ENCODE measurements around the gene TSTD1. TPM values are rescaled to one million over a fixed set of nuclear protein-coding genes. Genes with fewer than 3 reads are reported as not detected.
"Not testable (repeated sequence)": the region's sequence is repeated elsewhere in the genome, so short reads cannot be mapped to it uniquely, and the experiment has no call there.

TSTD1 gene
- total and polyA plus RNA-seq, 2 experiments from 2014 or later = not detected

DNA sequence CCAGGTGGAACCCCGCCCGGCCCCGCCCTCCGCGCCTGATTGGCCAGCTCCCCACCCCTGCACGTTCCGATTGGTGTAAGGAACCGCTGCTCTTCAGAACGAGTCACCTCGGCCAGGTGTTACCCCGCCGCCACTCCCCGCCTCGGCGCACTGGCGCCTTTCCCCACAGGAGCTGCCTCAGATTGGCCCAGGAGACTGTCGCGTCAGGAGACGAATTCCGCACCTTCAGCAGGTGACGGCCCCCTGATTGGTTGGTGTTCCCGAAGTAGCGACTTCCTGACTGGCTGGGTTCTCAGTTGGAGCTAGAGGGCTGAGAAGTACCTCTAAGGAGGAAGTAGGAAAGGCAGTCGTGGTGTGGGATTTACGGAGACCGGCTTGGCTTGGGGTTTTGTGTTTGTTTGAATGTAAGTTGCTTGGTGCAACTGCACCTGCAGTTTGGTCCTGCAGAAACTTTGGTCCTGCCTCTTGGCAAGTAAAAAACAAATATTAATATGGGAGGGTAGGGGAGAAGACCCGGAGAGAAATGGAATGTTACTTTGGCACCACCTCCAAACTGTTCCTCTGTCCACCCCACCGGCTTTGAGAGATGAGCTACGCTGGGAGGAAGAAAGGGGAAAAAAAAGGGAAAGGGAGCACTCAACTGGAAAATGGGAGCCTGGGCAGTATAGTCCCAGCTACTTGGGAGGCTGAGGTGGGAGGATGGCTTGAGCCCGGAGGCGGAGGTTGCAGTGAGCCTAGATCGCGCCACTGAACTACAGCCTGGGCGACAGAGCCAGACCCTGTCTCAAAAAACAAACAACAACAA, 17.4 kb downstream of the TSTD1 start:
- Histone ChIP-seq H3K4me2 (ENCODE audit: unreplicated experiment) (peak overlapping the region; percentile 86), H3K9me2 (ENCODE audit: insufficient read depth) (no peaks in the 10 kb centered on the region), H3K36me3 (ENCODE audit: low read depth) (no peaks in the 10 kb centered on the region), H3K27ac (no peak overlapping the region), H2AFZ (peak overlapping the region; percentile 80), H3F3A (ENCODE audit: insufficient read depth) (peaks cover 9% of the 10 kb centered on the region; the same call in 1 of the 2 replicates), H3K79me2 (ENCODE audit: insufficient read depth) (no peaks in the 10 kb centered on the region), H4K20me1 (ENCODE audit: insufficient read depth) (no peaks in the 10 kb centered on the region), H3K9me3 (ENCODE audit: low read depth) (no peaks in the 10 kb centered on the region), H3K4me1 (ENCODE audit: insufficient read depth) (peaks cover 8% of the 10 kb centered on the region; the same call in 1 of the 2 replicates), H3K4me3 (peak overlapping the region; percentile 73), H3K9ac (no peak overlapping the region), H3K27me3 (replicated peaks; ENCODE audit: insufficient read depth) (peaks cover 16% of the 10 kb centered on the region)
- WGBS, 2 experiments (ENCODE audit: low coverage in 1 of 2, low lambda C conversion rate in 2 of 2, missing lambda C conversion rate in 2 of 2) = 18 to 21% methylated on average over 26 to 31 of the region's 34 CpGs
- in situ Hi-C loops (cut with MboI) = no loop called here
- no peak for TF ChIP-seq EZH2 (IDR thresholded peaks at IDR 0.05; ENCODE audit: insufficient read depth, poor library complexity, severe bottlenecking)
- TF ChIP-seq EZH2phosphoT487 (IDR thresholded peaks at IDR 0.05; ENCODE audit: insufficient read depth, low read depth) = no peak
- DNase-seq = peak; percentile 45

- WGBS, 2 experiments (ENCODE audit: low coverage in 1 of 2, low lambda C conversion rate in 2 of 2, missing lambda C conversion rate in 2 of 2) = 2 to 3% methylated on average over 34 to 36 of the region's 36 CpGs
- peak; percentile 45 for DNase-seq
- Histone ChIP-seq H3F3A (ENCODE audit: insufficient read depth) (peaks cover 9% of the 10 kb centered on the region; the same call in 1 of the 2 replicates), H3K9me2 (ENCODE audit: insufficient read depth) (no peaks in the 10 kb centered on the region), H3K4me1 (ENCODE audit: insufficient read depth) (peaks cover 8% of the 10 kb centered on the region; the same call in 1 of the 2 replicates), H3K79me2 (ENCODE audit: insufficient read depth) (no peaks in the 10 kb centered on the region), H3K4me3 (peak within 1 kb of the TSS; percentile 73), H4K20me1 (ENCODE audit: insufficient read depth) (no peaks in the 10 kb centered on the region), H3K4me2 (ENCODE audit: unreplicated experiment) (peak within 1 kb of the TSS; percentile 86), H3K27ac (no peak within 1 kb of the TSS), H3K27me3 (replicated peaks; ENCODE audit: insufficient read depth) (peaks cover 16% of the 10 kb centered on the region), H3K9me3 (ENCODE audit: low read depth) (no peaks in the 10 kb centered on the region), H2AFZ (peak within 1 kb of the TSS; percentile 80), H3K36me3 (ENCODE audit: low read depth) (no peaks in the 10 kb centered on the region), H3K9ac (no peak within 1 kb of the TSS)
- in situ Hi-C loops (cut with MboI) = no loop called here
- TF ChIP-seq EZH2 (IDR thresholded peaks at IDR 0.05; ENCODE audit: insufficient read depth, poor library complexity, severe bottlenecking) (no peak), EZH2phosphoT487 (IDR thresholded peaks at IDR 0.05; ENCODE audit: insufficient read depth, low read depth) (no peak)
Measured at GRCh38 chr1:161020509-161021164, 18.1 kb downstream of the TSTD1 start, which contains the start of gene F11R. Gene F11R (minus strand): TSS chr1:161021152. CDS start chr1:161021073, 79 bp downstream.

- Histone ChIP-seq H3K9me2 (ENCODE audit: insufficient read depth) (no peaks in the 10 kb centered on the region), H4K20me1 (ENCODE audit: insufficient read depth) (no peaks in the 10 kb centered on the region), H3K27me3 (replicated peaks; ENCODE audit: insufficient read depth) (peaks cover 16% of the 10 kb centered on the region), H3F3A (ENCODE audit: insufficient read depth) (peaks cover 9% of the 10 kb centered on the region; the same call in 1 of the 2 replicates), H3K36me3 (ENCODE audit: low read depth) (no peaks in the 10 kb centered on the region), H3K9me3 (ENCODE audit: low read depth) (no peaks in the 10 kb centered on the region), H3K27ac (no peak overlapping the region), H3K79me2 (ENCODE audit: insufficient read depth) (no peaks in the 10 kb centered on the region), H3K4me1 (ENCODE audit: insufficient read depth) (peaks cover 8% of the 10 kb centered on the region; the same call in 1 of the 2 replicates), H3K4me2 (ENCODE audit: unreplicated experiment) (peak overlapping the region; percentile 86), H2AFZ (peak overlapping the region; percentile 80), H3K9ac (no peak overlapping the region), H3K4me3 (peak overlapping the region; percentile 73)
- TF ChIP-seq EZH2 (IDR thresholded peaks at IDR 0.05; ENCODE audit: insufficient read depth, poor library complexity, severe bottlenecking) = no peak
- TF ChIP-seq EZH2phosphoT487 (IDR thresholded peaks at IDR 0.05; ENCODE audit: insufficient read depth, low read depth) = no peak
- peak; percentile 19 for DNase-seq
- in situ Hi-C loops (cut with MboI) = no loop called here
- 18 to 20% methylated on average over 10 of the region's 10 CpGs for WGBS, 2 experiments (ENCODE audit: low coverage in 1 of 2, low lambda C conversion rate in 2 of 2, missing lambda C conversion rate in 2 of 2)
Measured at GRCh38 chr1:161019751-161020495, 18.8 kb downstream of the TSTD1 start.

DNA sequence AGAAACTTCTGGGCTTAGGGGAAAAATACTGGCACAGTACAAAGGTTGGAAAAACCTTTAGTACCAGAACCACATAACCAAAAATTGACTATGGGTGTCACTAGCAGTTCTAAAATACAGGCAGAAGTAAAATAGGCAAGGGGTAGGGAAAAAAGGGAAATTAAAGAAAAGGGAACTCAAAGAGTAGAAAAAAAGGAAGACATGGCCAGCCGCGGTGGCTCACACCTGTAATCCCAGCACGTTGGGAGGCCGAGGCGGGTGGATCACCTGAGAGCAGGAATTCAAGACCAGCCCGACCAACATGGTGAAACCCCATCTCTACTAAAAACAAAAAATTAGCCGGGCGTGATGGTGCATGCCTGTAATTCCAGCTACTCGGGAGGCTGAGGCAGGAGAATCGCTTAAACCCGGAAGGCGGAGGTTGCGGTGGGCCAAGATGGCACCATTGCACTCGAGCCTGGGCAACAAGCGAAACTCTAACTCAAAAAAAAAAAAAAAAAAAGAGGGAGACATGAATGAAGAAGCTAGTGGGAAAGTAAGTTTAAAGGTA, 19.6 kb downstream of the TSTD1 start:
- H3F3A ChIP-seq (ENCODE audit: insufficient read depth); H2AFZ ChIP-seq; H4K20me1 ChIP-seq (ENCODE audit: insufficient read depth); H3K9me3 ChIP-seq (ENCODE audit: low read depth); H3K36me3 ChIP-seq (ENCODE audit: low read depth); H3K9me2 ChIP-seq (ENCODE audit: insufficient read depth); H3K4me3 ChIP-seq; H3K4me1 ChIP-seq (ENCODE audit: insufficient read depth); H3K9ac ChIP-seq; H3K27ac ChIP-seq; H3K4me2 ChIP-seq (ENCODE audit: unreplicated experiment); DNase-seq; in situ Hi-C loops (cut with MboI); H3K79me2 ChIP-seq (ENCODE audit: insufficient read depth): not testable (repeated sequence)
- 67 to 70% methylated on average over 15 of the region's 15 CpGs for WGBS, 2 experiments (ENCODE audit: low coverage in 1 of 2, low lambda C conversion rate in 2 of 2, missing lambda C conversion rate in 2 of 2)
- H3K27me3 ChIP-seq (replicated peaks; ENCODE audit: insufficient read depth) = peaks cover 16% of the 10 kb centered on the region
